SH-SY5Y (cell line): Measurements from ENCODE around the gene TMEM109.

Source experiments
- GATA2 ChIP-seq: IDR thresholded peaks from 2 replicates; pipeline ENCODE4 v1.6.1; 2011; ENCODE audit warnings: mild to moderate bottlenecking, low read depth, low read length
- GATA3 ChIP-seq: IDR thresholded peaks from 2 replicates; pipeline ENCODE4 v1.6.1; 2011; ENCODE audit warnings: low read depth, mild to moderate bottlenecking, low read length, moderate library complexity

DNA sequence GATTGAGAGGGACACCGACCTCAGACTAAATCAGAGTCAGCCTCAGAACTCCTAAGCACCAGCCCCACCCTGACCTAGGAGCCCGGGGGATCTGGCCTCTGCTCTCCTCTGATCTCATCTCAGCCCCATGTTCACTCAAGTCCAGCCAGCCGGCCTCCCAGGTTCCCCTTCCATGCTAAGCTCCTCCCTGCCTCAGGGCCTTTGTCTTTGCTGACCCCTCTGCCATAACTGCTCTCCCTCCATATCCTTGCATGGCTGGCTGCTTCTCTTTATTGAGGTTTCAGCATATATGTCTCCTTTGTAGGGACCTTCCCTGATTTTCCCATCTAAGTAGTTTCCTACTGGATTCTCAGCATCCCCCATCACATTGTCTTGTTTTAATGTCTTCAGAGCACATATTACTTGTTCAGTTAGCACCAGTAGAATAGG is 38.8 kb downstream of the TMEM109 start:
- TF ChIP-seq GATA2, result no peak
- no peak for TF ChIP-seq GATA3
